ENCODE measurements around the gene TIPRL.

GRCh38 chr1:168159251-168159650 lies 19.5 kb upstream of the TIPRL start:
- TF ChIP-seq CTCF (IDR thresholded peaks at IDR 0.05; ENCODE audit: poor library complexity) (no peak), EZH2phosphoT487 (IDR thresholded peaks at IDR 0.05; ENCODE audit: low read depth, severe bottlenecking, unreplicated experiment) (no peak), EZH2 (IDR thresholded peaks at IDR 0.05; ENCODE audit: borderline replicate concordance) (no peak)
